Measurements from ENCODE around the gene CTTNBP2. TPM values are rescaled to one million over a fixed set of nuclear protein-coding genes. Genes with fewer than 3 reads are reported as not detected.

The CTTNBP2 gene
- total and polyA plus RNA-seq, 2 donors (not counting 1 experiment from before 2014, with no cell fraction given): 8.3 to 12.0 TPM

DNA sequence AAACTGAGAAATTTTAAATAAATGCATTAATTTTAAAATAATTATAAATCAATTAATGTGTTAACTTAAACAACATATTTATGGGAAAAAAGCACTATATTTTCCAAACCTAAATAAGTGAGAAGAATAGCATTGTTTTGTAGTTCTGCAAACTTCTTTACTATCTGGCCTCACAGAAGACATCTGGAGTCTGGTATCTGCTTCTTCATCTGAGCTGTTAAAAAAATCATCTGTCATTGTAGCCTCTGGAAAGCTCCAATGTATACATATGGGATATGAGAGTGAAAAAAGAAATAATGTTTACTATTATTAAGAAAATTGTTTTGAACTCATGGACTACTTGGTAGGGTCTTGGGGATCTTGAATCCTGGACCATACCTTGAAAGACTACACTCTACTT lies 32.2 kb downstream of the CTTNBP2 start:
- H3K27ac ChIP-seq (ENCODE audit: insufficient read depth, low read length): no peak overlapping the region
- H2AFZ ChIP-seq (ENCODE audit: low read length): no peak overlapping the region
- no peak overlapping the region for H3K9ac ChIP-seq (ENCODE audit: insufficient read depth, low read length)
- no peaks in the 10 kb centered on the region for H3K9me3 ChIP-seq (ENCODE audit: control insufficient read depth, insufficient read depth, low read depth, low read length)
- no peaks in the 10 kb centered on the region for H4K20me1 ChIP-seq (ENCODE audit: control insufficient read depth, extremely low read depth, insufficient read depth, low read length)
- H3K4me2 ChIP-seq (ENCODE audit: extremely low read depth, insufficient read depth, low read length): no peak overlapping the region
- no peaks in the 10 kb centered on the region for H3K4me1 ChIP-seq (ENCODE audit: control insufficient read depth, extremely low read depth, insufficient read depth, low read length)
- no peak overlapping the region for H3K4me3 ChIP-seq (replicated peaks in 1 of 4; ENCODE audit: control extremely low read depth in 1 of 4, insufficient read depth in 1 of 4, low read depth in 3 of 4, low read length in 4 of 4)
- no peaks in the 10 kb centered on the region for H3K27me3 ChIP-seq (ENCODE audit: control insufficient read depth, insufficient read depth, low read length)
- no peak for DNase-seq (ENCODE audit: low read depth in 2 of 2)
- H3K36me3 ChIP-seq (ENCODE audit: control insufficient read depth, insufficient read depth, low read length): no peaks in the 10 kb centered on the region
- no peaks in the 10 kb centered on the region for H3K79me2 ChIP-seq (ENCODE audit: control insufficient read depth, insufficient read depth, low read length)
- TF ChIP-seq CTCF (conservative IDR thresholded peaks at IDR 0.05 in 1 of 2, IDR thresholded peaks at IDR 0.05 in 1 of 2; ENCODE audit: low read depth in 1 of 2, low read length in 2 of 2) (no peak), EZH2 (IDR thresholded peaks at IDR 0.05; ENCODE audit: low read length, missing control alignments) (no peak)

- H3K4me3 ChIP-seq (replicated peaks in 1 of 4; ENCODE audit: control extremely low read depth in 1 of 4, insufficient read depth in 1 of 4, low read depth in 3 of 4, low read length in 4 of 4): no peak overlapping the region
- H3K9me3 ChIP-seq (ENCODE audit: control insufficient read depth, insufficient read depth, low read depth, low read length): no peaks in the 10 kb centered on the region
- H2AFZ ChIP-seq (ENCODE audit: low read length): no peak overlapping the region
- H3K36me3 ChIP-seq (ENCODE audit: control insufficient read depth, insufficient read depth, low read length): no peaks in the 10 kb centered on the region
- no peaks in the 10 kb centered on the region for H3K27me3 ChIP-seq (ENCODE audit: control insufficient read depth, insufficient read depth, low read length)
- TF ChIP-seq CTCF (conservative IDR thresholded peaks at IDR 0.05 in 1 of 2, IDR thresholded peaks at IDR 0.05 in 1 of 2; ENCODE audit: low read depth in 1 of 2, low read length in 2 of 2) (no peak), EZH2 (IDR thresholded peaks at IDR 0.05; ENCODE audit: low read length, missing control alignments) (no peak)
- DNase-seq (ENCODE audit: low read depth in 2 of 2): no peak
- H4K20me1 ChIP-seq (ENCODE audit: control insufficient read depth, extremely low read depth, insufficient read depth, low read length): no peaks in the 10 kb centered on the region
- no peak overlapping the region for H3K27ac ChIP-seq (ENCODE audit: insufficient read depth, low read length)
- no peaks in the 10 kb centered on the region for H3K79me2 ChIP-seq (ENCODE audit: control insufficient read depth, insufficient read depth, low read length)
- no peak overlapping the region for H3K9ac ChIP-seq (ENCODE audit: insufficient read depth, low read length)
- H3K4me2 ChIP-seq (ENCODE audit: extremely low read depth, insufficient read depth, low read length): no peak overlapping the region
- H3K4me1 ChIP-seq (ENCODE audit: control insufficient read depth, extremely low read depth, insufficient read depth, low read length): no peaks in the 10 kb centered on the region
These were observed 33.7 kb downstream of the CTTNBP2 start for GRCh38 chr7:117839507-117839906.

DNA sequence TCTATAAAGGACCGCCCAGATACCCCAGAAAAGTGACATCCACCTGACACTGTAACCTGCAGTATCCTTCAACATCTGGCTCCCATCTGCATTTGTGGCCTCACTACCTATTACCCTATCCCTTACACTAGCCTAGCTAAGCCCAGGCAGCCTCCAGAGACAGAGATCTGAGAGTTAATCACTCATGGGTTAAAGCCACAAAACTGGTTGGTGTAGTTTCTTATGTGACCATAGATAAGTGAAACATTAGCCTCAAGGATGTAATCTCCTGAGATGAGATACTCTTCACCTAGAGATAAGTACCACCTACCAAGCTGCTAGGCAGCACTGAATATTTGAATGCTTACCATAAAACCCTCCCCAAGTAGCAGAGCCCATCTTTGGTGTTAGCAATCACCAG lies 35.4 kb downstream of the CTTNBP2 start:
- Histone ChIP-seq H4K20me1 (ENCODE audit: control insufficient read depth, extremely low read depth, insufficient read depth, low read length) (no peaks in the 10 kb centered on the region), H3K27me3 (ENCODE audit: control insufficient read depth, insufficient read depth, low read length) (no peaks in the 10 kb centered on the region), H3K4me3 (replicated peaks in 1 of 4; ENCODE audit: control extremely low read depth in 1 of 4, insufficient read depth in 1 of 4, low read depth in 3 of 4, low read length in 4 of 4) (no peak overlapping the region), H3K4me1 (ENCODE audit: control insufficient read depth, extremely low read depth, insufficient read depth, low read length) (no peaks in the 10 kb centered on the region), H3K27ac (ENCODE audit: insufficient read depth, low read length) (no peak overlapping the region), H3K79me2 (ENCODE audit: control insufficient read depth, insufficient read depth, low read length) (no peaks in the 10 kb centered on the region), H3K36me3 (ENCODE audit: control insufficient read depth, insufficient read depth, low read length) (no peaks in the 10 kb centered on the region), H3K4me2 (ENCODE audit: extremely low read depth, insufficient read depth, low read length) (no peak overlapping the region), H3K9me3 (ENCODE audit: control insufficient read depth, insufficient read depth, low read depth, low read length) (no peaks in the 10 kb centered on the region), H3K9ac (ENCODE audit: insufficient read depth, low read length) (no peak overlapping the region), H2AFZ (ENCODE audit: low read length) (no peak overlapping the region)
- TF ChIP-seq EZH2 (IDR thresholded peaks at IDR 0.05; ENCODE audit: low read length, missing control alignments) (no peak), CTCF (conservative IDR thresholded peaks at IDR 0.05 in 1 of 2, IDR thresholded peaks at IDR 0.05 in 1 of 2; ENCODE audit: low read depth in 1 of 2, low read length in 2 of 2) (no peak)
- DNase-seq (ENCODE audit: low read depth in 2 of 2): no peak

Measured in fibroblast of lung (primary cell).